GM19395 (cell line): ENCODE data around the gene IFITM5.
"Not testable (repeated sequence)": the region's sequence is repeated elsewhere in the genome, so short reads cannot be mapped to it uniquely, and the experiment has no call there.

Experiments used
- ATAC-seq: cut with Tn5 transposase; IDR thresholded peaks from one replicate; pipeline ENCODE4 v1.9.1; 2021; ENCODE audit warnings: mild to moderate bottlenecking, moderate library complexity; ENCODE audit not compliant: unreplicated experiment

IFITM5 gene

DNA sequence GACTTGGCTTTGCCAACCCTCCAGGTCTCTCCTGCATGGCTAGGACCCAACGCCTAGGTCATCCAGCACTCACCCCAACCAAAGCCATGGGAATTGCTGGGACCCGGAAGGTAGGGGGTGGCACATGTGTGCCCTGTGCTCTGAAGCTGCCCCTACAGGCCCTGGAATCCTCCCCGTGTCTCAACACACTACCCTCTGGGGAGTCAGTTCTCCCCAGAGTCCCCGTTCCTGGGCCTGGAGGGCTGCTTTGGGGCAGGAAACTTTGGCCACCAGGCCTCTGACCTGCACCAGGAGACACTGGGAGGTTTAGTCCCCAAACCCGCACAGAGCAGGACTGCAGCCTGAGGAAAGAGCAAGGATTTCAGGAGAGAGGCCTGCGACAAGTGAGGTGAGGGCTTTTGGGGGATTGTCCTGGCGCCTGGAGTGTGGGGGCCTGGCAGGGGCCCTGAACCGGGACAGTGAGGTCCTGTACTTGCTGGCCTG is 14.0 kb upstream of the IFITM5 start:
- ATAC-seq = no peak

DNA sequence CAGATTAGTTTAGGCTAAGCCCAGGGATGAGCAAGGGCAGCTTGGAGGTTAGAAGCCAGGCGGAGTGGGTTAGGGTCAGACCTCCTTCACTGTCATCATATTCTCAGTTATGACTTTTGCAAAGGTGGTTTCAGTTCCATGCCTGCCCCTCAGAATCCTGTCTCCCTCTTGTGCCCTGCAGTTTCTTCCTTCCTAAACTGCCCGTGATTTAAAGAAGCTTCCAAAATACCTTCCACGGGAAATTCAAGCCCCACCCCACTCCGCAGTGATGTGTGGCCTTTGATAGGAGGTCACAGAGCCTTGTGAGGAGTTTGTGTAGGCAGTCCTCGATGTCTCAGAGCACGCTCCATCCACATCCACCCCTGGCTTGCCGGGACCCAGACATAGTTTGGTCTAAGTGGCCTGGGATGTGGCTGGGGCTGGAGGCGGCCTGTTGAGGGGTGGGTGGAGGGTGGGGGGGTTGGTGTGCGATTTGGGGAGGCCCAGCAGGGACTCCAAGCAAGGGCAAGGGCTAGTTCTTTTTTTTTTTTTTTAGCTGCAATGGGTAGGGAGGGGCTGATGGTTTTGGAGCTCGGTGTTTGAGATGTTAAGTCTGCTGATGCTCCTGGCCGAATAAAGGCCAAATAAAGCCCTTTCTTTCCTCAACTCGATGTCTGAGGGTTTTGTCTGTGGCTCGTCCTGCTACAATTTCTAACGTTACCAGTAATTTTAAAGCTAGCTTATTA is 12.9 kb upstream of the IFITM5 start:
- ATAC-seq = no peak

DNA sequence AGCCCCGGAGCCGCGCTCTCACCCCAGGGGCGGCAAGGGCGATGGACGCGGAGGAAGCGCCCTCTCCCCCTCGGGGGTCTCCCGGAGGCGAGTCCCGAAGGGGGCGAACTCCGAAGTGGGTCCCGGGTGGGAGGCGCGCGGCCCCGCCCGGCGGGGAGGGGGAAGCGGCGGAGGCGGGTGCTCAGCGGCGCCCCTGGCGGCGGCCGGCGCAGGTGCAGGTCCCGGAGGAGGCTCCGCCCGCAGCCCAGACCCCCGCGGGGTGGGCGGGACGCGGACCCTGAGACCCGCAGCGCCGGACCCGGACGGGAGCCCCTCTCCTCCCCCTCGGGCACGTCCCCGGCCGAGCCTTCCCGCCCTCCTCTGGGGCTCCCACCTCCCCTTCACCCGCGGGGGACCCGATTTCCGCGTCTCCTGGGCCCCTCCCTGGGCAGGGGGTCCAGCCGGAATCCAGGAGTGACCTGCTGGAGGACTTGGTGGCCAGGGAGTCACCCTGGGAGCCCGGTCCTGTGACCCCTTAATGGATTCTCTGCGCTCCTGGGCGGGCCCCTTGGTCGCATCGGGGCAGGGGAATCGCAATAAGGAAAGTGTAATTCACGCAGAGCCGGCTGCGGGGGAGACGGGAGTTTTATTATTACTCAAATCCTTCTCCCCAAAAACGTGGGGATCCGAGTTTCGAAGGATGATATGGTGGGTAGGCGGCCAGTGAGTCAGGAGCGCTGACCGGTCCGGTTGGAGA is 11.9 kb upstream of the IFITM5 start:
- ATAC-seq = not testable (repeated sequence)

- not testable (repeated sequence) for ATAC-seq
These were observed 10.8 kb upstream of the IFITM5 start for GRCh38 chr11:309979-310572.

GRCh38 chr11:308740-309665 is 9.7 kb upstream of the IFITM5 start:
- not testable (repeated sequence) for ATAC-seq

- not testable (repeated sequence) for ATAC-seq
These were observed 8.7 kb upstream of the IFITM5 start, which contains the start of gene IFITM2 for GRCh38 chr11:307766-308708. Gene IFITM2 (plus strand): TSS chr11:307816. CDS start chr11:308193, 377 bp downstream.

DNA sequence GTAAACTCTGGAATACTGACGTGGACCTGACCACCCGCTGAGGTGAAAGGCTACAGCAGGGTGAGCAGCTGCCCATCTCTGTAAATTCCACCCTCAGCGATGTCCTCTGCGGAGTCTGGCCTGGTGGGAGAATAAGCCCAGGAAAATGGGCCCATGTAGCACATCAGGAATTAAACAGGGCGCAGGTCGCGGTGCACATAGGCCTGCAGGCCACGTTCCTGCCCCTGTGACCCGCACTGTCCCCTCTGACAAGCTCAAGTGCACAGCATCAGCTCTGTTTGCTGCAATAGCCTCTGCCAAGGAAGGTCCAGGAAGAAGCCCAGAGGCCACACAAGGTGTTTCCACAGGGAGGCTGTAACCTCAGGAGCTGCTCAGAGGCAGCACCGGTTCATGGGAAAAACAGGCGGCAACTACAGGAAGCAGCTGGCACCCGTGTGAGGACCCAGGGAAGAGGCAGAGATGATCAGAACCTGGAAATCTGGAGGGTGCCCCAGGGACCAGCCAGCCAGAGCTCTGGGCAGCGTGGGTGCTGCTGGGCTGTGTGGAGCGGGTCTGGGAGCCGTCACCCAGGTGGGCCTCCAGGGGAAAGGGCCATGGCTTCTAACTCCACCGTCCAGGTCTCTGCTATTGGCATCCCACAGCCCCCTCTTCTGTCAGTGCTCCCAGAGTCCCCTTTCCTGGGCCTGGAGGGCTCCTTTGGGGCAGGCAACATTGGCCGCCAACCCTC is 7.5 kb upstream of the IFITM5 start:
- ATAC-seq = no peak

GRCh38 chr11:305844-306211 is 6.5 kb upstream of the IFITM5 start:
- ATAC-seq = no peak

- no peak for ATAC-seq
These were observed 5.9 kb upstream of the IFITM5 start for GRCh38 chr11:304915-305843.

- no peak for ATAC-seq
These were observed 4.8 kb upstream of the IFITM5 start for GRCh38 chr11:304061-304506.

DNA sequence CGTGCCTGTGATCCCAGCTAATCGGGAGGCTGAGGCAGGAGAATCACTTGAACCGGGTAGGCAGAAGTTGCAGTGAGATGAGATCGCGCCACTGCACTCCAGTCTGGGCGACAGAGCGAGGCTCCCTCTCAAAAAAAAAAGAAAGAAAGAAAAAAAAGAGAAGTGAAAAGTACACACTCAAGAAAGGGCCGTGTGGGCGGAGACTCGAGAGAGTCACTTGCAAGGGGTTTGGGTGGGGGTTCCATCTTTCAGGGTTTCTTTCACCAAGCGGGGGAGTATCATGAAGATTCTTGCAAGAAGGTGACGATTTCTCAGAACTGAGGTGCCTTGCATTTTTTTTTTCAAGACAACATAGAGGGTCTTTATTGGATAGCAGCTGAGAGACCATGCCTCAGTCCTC is 4.0 kb upstream of the IFITM5 start:
- ATAC-seq = no peak

DNA sequence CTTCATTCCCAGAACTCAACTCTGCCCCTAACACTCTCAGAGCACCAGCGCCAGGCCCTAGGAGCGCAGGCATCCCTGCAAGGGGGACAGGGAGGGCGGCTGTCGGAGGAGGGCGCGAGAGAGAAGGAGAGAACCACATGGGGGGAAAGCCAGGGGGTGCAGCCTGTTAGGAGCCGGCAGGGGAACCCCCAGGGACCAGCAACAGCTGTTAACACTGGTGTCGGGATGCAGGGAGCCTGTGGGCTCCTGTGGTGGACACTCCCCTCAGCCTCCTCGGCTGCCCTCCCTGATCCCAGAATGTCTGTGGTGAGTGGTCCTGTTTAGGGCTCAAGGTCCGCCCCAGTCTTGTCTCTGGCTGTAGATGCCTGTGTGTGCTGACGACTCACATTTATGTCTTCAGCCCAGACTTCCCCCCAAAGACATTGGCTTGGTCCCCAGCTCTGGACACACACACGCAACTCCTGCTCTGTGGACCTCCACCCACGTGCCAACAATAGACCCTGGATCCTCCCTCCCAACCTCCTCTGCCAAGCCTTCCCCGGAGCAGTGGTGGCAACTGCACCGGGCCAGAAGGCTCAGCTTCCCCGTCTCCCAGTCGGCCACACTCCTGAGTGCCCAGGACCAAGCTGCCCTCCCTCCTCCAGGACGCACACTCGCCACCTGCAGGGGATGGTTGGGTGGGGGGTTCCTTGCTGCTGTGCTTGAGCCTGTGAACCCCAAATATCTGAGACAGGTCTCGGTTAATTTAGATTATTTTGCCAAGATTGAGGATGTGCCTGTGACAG is 817 bp upstream of the IFITM5 start:
- ATAC-seq = no peak

DNA sequence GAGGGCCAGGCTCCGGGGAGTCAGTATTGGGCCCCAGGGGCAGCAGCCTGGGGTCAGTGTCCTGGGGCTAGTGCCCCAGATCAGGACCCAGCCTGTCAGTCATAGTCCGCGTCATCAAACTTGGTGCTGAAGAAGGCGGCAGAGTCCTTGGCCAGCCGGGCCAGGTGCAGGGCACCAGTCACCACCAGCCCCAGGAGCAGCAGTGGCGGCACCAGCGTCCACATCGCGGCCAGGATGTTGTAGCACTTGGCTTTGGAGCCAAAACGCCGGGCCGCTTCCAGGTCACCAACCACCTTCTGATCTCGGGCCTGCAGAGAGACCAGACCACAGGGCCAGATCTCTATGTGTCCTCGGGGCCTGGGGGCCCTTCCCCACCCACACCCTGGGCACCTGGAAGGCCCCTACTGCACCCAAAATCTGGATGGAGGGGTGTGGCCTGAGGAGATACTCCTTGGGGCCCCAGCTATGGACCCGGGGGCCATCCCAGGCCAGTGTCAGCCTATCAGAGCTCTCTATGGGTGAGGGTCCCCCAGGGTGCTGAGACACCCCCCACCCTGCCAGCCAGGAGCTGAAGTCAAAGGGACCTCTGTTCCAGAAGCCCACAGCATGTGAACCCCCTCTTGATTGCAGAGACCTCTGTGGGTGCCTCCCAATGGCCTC is 790 bp downstream of the IFITM5 start:
- no peak for ATAC-seq

DNA sequence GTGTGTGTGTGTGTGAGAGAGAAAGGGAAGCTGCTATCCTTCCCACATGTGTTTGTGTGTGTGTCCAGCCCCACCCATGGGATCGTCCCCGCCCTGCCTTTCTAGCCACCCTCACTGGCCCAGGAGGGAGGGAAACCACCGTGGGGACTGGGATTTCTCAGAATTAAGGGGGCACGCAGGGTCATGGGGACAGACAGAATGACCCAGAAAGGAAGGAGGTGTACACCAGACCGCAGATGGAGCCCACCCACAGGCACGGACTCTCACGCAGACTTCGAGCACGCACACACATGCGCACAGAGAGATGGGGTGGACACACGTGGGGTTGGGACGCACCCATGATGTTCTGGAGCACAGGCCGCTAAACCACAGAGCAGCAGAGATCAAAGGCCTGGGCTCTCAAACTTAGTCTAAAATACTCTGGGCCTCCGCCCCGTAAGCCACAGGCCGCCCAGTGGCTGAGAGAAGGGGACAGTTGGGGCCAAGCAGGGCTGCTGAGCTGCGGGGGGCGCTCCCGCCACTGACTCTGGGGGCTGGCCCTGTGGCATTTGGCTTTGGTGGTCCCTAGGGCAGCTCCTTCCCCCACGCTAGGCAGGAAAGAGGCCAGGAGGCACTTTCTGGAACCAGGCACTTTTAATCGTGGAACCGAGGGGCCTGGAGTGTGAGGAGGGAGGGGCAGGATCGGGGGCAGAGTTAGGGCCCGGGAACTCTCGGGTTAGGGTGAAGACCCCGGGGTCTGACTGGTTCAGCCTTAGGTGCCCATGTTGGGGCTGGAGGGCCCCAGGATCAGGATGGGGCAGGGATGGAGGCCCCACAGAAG is 1.5 kb downstream of the IFITM5 start:
- ATAC-seq = no peak

DNA sequence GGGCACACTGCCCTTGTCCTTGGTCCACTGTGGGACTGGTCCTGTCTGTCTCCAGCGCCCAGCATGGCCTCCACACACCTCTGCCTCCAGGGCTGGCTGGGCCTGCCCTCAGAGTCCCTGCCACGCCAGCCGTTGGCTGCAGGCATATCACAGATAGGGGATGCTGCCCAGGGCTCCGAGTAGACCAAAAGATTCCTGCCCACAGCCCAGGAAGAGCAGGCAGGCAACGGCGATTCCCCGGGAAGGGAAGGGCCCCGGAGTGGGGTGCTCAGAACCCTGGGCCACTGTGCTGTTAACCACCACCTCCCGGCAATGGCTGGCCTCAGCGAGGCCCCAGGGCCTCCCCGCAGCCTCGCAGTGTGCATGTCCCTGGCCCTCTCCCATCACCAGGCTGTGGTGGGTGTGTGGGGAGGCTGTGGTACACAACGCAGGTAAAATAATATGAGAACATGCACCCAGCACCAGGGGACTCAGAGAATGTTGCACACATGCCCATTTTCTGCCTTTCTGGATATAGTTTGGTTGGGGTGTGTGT is 2.2 kb downstream of the IFITM5 start:
- no peak for ATAC-seq
